HG02610 (cell line): ENCODE measurements around the gene DRD4.

ENCODE experiments used
- ATAC-seq: cut with Tn5 transposase; IDR thresholded peaks from one replicate; pipeline ENCODE4 v1.9.1; 2021; ENCODE audit warnings: mild to moderate bottlenecking, moderate library complexity; ENCODE audit not compliant: unreplicated experiment

The DRD4 gene

GRCh38 chr11:609341-609811, 27.7 kb upstream of the DRD4 start:
- no peak for ATAC-seq

- ATAC-seq, result no peak
These were observed 26.8 kb upstream of the DRD4 start for GRCh38 chr11:610146-610801.

DNA sequence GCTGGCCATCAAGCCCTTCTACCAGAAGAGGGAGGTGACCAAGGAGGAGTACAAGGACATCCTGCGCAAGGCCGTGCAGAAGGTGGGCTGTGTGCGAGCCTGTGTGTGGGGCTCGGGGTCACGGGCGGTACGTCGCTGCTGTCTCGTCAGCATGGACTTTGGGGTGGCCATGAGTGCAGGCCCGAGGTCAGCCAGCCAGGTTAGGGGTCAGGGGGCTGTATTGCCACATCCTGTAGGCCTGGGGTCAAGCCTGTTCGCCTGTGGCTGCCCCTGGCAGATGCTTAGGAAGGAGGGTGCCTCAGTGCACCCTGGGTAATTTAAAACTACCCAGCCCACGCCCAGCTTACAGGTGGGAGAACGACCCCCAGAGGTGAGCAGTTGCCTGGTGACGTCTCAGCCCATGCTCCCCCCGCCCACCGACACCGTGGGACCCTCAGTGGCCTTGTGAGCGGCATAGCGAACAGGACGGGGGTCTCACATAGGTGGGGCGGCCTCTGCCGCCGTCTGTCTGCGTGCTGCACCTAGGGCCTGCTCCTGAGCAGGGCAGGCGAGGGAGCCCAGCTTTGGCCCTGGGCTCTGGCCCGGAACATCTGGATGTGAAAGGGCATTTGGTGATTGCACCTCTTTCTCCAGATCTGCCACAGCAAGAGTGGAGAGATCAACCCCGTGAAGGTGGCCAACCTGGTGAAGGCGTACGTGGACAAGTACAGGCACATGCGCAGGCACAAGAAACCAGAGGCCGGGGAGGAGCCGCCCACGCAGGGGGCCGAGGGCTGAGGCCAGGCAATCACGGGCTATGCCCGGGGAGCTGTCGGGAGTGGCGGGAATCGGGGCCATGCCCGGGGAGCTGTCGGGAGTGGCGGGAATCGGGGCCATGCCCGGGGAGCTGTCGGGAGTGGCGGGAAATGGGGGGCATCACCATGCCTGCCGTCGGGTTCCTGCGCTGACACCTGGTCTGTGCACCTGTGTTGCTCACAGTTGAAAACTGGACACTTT, 25.8 kb upstream of the DRD4 start:
- ATAC-seq, result no peak

DNA sequence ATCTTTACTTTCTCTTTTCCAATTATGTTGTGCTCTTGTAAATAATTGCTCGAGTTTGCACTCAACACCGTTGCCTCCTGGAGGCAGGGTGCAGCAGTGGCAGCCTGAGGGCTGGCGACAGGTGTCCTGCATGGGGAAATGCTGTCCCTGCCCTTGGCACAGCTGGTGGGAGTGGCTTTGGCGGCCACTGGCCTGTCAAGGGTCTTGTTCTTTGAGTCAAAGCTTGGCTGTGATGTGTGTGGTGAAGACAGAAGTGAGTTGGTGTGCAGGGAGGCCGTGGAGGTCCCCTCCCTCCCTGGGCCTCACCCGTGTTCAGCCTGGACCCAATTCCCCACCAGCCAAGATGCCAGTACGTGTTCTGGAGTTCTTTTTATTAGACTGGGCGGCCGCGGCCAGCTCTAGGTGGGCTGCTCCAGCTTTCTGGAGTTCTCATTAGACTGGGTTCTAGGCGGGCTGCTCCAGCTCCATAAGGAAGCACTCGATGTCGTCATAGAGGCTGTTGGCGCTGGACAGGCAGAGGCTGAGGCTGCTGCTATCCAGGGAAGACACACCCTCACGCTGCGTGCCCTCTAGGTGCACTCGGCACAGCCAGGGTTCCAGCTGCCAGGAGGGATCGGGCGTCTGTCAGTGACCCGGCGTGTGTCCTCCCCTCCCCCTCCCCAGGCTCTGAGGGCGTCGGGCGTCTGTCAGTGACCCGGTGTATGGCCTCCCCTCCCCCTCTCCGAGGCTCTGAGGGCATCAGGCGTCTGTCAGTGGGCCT, 24.7 kb upstream of the DRD4 start:
- no peak for ATAC-seq

DNA sequence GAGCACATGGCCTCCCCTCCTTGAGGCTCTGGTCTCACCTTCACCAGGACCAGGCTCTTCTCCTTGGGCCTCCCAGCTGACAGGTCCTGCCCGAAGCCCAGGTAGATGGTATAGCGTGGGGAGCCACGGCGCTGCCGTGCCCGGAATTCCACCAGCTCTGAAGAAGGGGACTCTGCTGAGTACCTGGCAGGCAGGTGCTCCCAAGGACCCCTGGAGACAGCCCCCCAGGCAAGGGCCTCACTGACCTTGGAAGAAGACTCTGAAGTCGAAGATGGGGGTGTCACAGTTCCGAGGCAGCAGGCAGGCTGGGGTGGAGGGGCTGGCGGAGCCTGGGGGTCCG, 24.1 kb upstream of the DRD4 start:
- no peak for ATAC-seq

DNA sequence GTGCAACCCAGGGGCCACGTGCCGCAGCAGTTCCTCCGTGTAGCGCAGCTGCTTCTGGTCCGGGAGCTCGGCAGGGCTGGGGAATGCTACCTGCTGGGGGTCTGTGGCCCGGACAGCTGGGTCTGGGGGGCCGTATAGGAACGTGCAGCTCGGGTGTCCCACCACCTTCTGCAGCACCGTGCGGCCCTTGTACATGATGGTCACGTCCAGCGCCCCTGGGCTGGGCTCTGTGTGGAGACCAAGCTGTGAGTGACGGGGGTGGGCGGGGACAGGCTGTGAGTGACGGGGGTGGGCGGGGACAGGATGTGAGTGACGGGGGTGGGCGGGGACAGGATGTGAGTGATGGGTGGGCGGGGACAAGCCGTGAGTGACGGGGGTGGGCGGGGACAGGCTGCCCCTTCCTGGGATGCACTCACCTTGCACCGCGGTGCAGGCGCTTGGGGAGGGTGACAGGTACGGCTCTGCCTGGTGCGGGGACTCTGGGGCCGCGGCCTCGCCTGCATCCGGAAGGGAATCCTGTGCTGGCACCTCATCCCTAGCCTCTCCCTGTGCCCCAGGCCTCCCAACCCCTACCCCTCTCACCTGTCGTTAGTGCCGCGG, 23.6 kb upstream of the DRD4 start:
- no peak for ATAC-seq

- ATAC-seq, result no peak
These were observed 22.9 kb upstream of the DRD4 start for GRCh38 chr11:614021-614622.

GRCh38 chr11:614623-615503, 22.2 kb upstream of the DRD4 start:
- no peak for ATAC-seq

- peak; percentile 83 for ATAC-seq
These were observed 21.4 kb upstream of the DRD4 start, which contains the start of gene IRF7 for GRCh38 chr11:615504-616319. IRF7 (minus strand) TSS chr11:615950; CDS start chr11:615364, 586 bp downstream.

DNA sequence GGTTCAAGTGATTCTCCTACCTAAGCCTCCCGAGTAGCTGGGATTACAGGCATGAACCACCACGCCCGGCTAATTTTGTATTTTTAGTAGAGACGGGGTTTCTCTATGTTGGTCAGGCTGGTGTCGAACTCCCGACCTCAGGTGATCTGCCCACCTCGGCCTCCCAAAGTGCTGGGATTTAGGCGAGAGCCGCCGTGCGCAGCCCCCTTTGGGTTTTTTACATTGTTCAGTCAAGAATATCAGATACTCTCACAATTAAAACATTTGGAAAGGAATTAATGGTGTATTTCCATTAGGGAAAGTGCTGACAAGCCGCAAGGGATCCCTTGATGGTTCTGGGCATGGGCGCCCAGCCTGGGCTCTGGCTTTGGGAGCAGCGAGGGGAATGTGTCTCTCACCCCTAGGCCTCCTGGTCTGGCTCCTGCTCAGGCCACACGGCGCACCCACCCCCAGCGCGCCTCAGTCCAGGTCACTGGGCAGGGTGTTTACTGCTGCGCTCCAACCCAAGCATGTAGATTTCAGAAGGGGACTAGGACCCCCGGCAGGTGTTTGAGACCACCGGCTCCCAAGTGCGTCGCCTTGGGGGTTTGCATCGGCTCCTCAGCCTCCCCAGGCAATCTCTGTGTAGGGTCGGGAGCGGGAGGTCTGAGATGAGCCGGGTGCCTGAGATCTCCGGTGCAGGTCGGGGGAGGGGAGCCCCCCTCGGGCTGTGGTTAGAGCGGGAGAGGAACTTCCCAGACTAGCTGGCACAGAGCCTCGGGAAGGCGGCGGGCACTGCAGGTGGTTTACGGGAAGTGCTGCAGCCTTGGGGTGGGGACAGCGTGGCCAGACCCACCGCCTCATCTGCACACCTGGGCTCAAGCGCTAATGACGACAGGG, 20.5 kb upstream of the DRD4 start:
- ATAC-seq, result no peak

GRCh38 chr11:617199-617911, 19.7 kb upstream of the DRD4 start:
- no peak for ATAC-seq

DNA sequence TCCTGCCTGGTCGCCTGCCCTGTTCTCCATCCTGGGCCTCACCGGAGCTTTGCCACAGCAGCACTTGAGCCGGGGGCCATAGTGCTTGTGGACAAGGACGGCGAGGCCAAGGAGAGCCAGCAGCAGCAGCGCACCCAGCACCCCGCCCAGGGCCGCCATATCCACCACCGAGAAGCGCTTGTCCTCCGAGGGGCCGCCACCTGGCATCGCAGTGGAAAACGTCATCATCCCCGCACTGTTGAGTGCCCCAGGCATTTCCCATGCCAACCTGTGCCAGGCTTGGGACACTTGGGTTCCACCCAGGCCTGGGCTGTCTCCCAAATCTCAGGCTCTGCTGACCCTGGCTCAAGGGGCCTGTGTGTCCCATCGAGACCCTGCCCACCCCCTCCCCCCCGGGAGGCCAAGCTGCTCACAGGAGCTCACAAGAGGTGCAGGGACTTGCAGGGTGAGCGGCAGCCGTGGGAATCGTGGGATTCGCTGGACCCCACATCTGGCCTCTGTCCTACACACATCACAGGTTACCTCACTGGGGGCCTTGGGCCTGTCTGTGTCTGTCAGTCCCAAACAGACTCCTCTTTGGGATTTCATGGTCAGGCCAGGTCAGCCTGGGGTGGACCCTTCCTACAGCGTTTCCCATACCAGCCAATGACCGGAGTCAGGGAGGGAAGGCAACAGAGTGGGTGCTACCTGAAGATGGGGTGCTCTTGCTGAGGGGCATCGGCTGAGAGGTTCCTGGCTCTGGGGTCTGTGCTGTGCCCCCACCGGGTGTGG, 19.0 kb upstream of the DRD4 start:
- ATAC-seq, result no peak

GRCh38 chr11:618856-619627, 18.0 kb upstream of the DRD4 start:
- no peak for ATAC-seq

DNA sequence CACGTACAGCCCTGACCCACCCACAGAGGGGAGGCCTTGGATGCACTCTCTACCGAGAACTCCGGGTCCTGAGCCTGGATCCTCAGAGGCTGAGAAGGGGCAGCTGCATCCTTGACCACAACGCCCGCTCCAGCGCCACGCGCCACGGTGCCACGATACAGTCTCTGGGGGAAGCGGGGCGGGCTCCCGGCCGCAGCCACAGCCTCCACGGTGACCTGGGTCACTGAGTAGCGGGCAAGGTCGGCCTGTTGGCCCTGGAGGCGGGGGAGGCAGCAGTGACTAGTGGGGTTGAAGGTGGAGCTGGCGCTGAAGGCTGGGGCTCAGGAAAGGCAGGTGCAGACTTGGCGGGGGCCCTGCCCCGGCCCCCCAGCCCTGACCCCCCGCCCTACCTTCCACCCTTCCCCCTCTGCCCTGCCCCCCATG, 17.4 kb upstream of the DRD4 start:
- ATAC-seq, result no peak

DNA sequence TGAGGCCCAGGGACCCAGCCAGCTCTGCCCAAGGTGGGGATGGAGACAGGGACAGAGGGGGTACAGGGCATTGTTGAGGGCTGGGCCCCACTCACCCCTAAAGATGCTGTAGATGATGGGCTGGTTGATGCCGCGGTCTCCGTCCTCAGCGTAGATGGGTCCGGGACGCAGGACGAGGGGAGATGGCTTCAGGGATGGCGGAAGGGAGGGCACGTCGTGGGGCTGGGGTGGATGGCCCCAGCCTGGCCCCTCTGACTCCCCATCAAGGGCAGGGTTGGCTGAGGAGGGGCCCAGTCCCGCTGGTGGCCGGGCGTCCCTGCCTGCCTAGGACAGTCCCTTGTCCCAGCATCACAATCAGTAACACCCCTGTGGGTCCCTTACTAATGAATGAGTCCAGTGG, 16.9 kb upstream of the DRD4 start:
- ATAC-seq, result no peak
